PC-3 (cell line): ENCODE measurements around the gene MEF2B.

Experiments
- EZH2 ChIP-seq: fragments of 300-600 bp; sonication (generic); IDR thresholded peaks from one replicate; pipeline ENCODE4 v1.6.1; 2017; ENCODE audit warnings: antibody characterized with exemption, mild to moderate bottlenecking, low read length; ENCODE audit not compliant: unreplicated experiment
- EZH2phosphoT487 ChIP-seq: fragments of 300-600 bp; sonication (generic); IDR thresholded peaks from 2 replicates; pipeline ENCODE4 v1.6.1; 2018; ENCODE audit warnings: mild to moderate bottlenecking, antibody characterized with exemption, low read length, borderline replicate concordance
- TF ChIP-seq, protein P1 (sequence below): fragments of 300-600 bp; sonication (generic); conservative IDR thresholded peaks from 2 replicates; pipeline ENCODE4 v1.5.1; 2017; ENCODE audit warnings: antibody characterized with exemption, low read depth, mild to moderate bottlenecking, low read length

- TF ChIP-seq, protein P1, sequence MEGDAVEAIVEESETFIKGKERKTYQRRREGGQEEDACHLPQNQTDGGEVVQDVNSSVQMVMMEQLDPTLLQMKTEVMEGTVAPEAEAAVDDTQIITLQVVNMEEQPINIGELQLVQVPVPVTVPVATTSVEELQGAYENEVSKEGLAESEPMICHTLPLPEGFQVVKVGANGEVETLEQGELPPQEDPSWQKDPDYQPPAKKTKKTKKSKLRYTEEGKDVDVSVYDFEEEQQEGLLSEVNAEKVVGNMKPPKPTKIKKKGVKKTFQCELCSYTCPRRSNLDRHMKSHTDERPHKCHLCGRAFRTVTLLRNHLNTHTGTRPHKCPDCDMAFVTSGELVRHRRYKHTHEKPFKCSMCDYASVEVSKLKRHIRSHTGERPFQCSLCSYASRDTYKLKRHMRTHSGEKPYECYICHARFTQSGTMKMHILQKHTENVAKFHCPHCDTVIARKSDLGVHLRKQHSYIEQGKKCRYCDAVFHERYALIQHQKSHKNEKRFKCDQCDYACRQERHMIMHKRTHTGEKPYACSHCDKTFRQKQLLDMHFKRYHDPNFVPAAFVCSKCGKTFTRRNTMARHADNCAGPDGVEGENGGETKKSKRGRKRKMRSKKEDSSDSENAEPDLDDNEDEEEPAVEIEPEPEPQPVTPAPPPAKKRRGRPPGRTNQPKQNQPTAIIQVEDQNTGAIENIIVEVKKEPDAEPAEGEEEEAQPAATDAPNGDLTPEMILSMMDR = no peak; the same call in 1 of the 2 replicates
- no peak for TF ChIP-seq EZH2phosphoT487
- no peak for TF ChIP-seq EZH2
Measured at GRCh38 chr19:19139876-19140229, 30.2 kb downstream of the MEF2B start.
